H9 (cell line): ENCODE results near the gene PDZD8. TPM values are rescaled to one million over a fixed set of nuclear protein-coding genes. Genes with fewer than 3 reads are reported as not detected.
A peak's percentile ranks its signal among the peaks of the same experiment; 100 is the strongest.

Experiments
- DNase-seq: peaks from one replicate; pipeline ENCODE4 v3.0.0-alpha.2; 2017
- H2AFZ ChIP-seq: one replicate; pipeline ENCODE4 v1.6.1; 2013; ENCODE audit warnings: mild to moderate bottlenecking, low read length, control low read depth, moderate library complexity
- H2AK5ac ChIP-seq: 2 replicates; pipeline ENCODE4 v1.6.1; 2013; ENCODE audit warnings: low read length, control low read depth, mixed read lengths; ENCODE audit not compliant: insufficient read length
- H2BK120ac ChIP-seq: one replicate; pipeline ENCODE4 v1.6.1; 2013; ENCODE audit warnings: low read depth, mild to moderate bottlenecking, low read length, control low read depth, inconsistent platforms; ENCODE audit not compliant: poor library complexity, severe bottlenecking
- H2BK12ac ChIP-seq: 2 replicates; pipeline ENCODE4 v1.6.1; 2013; ENCODE audit warnings: low read length, control low read depth, mixed read lengths, low read depth; ENCODE audit not compliant: insufficient read length
- H2BK15ac ChIP-seq: 2 replicates; pipeline ENCODE4 v1.6.1; 2013; ENCODE audit warnings: low read depth, low read length, control low read depth
- H2BK20ac ChIP-seq: one replicate; pipeline ENCODE4 v1.6.1; 2013; ENCODE audit warnings: low read depth, mild to moderate bottlenecking, low read length, control low read depth, inconsistent platforms; ENCODE audit not compliant: poor library complexity, severe bottlenecking
- H2BK5ac ChIP-seq: 2 replicates; pipeline ENCODE4 v1.6.1; 2013; ENCODE audit warnings: low read length, control low read depth, mixed read lengths; ENCODE audit not compliant: insufficient read length
- H3K14ac ChIP-seq: 2 replicates; pipeline ENCODE4 v1.6.1; 2013; ENCODE audit warnings: low read length, control low read depth; ENCODE audit not compliant: insufficient read depth
- H3K18ac ChIP-seq: 2 replicates; pipeline ENCODE4 v1.6.1; 2013; ENCODE audit warnings: low read depth, mild to moderate bottlenecking, mixed read lengths, low read length, control low read depth; ENCODE audit not compliant: insufficient read length
- H3K23ac ChIP-seq: 2 replicates; pipeline ENCODE4 v1.6.1; 2013; ENCODE audit warnings: low read length, control low read depth, mixed read lengths, low read depth; ENCODE audit not compliant: insufficient read length
- H3K23me2 ChIP-seq: 2 replicates; pipeline ENCODE4 v1.6.1; 2013; ENCODE audit warnings: low read depth, mild to moderate bottlenecking, mixed read lengths, low read length, control low read depth; ENCODE audit not compliant: insufficient read length, poor library complexity, severe bottlenecking
- H3K27ac ChIP-seq: 2 replicates; pipeline ENCODE4 v1.5.1; 2013; ENCODE audit warnings: low read length, control low read depth, mixed read lengths, low read depth; ENCODE audit not compliant: insufficient read length
- H3K27me3 ChIP-seq: 2 replicates; pipeline ENCODE4 v1.6.1; 2013; ENCODE audit warnings: low read length, control low read depth, inconsistent platforms; ENCODE audit not compliant: insufficient read depth
- H3K4ac ChIP-seq: 2 replicates; pipeline ENCODE4 v1.6.1; 2013; ENCODE audit warnings: low read depth, mild to moderate bottlenecking, control low read depth, inconsistent platforms, low read length, moderate library complexity
- H3K4me1 ChIP-seq: 2 replicates; pipeline ENCODE4 v1.6.1; 2013; ENCODE audit warnings: low read length, control low read depth, inconsistent platforms; ENCODE audit not compliant: insufficient read depth
- H3K4me2 ChIP-seq: 2 replicates; pipeline ENCODE4 v1.6.1; 2013; ENCODE audit warnings: low read length, control low read depth, mixed read lengths; ENCODE audit not compliant: insufficient read length, insufficient read depth
- H3K56ac ChIP-seq: 2 replicates; pipeline ENCODE4 v1.6.1; 2013; ENCODE audit warnings: low read depth, mild to moderate bottlenecking, mixed read lengths, low read length, control low read depth; ENCODE audit not compliant: insufficient read length
- H3K79me1 ChIP-seq: 2 replicates; pipeline ENCODE4 v1.6.1; 2013; ENCODE audit warnings: low read depth, mild to moderate bottlenecking, moderate library complexity, low read length, control low read depth, inconsistent platforms; ENCODE audit not compliant: insufficient read depth, poor library complexity, severe bottlenecking
- H3K79me2 ChIP-seq: 2 replicates; pipeline ENCODE4 v1.6.1; 2013; ENCODE audit warnings: low read length, control low read depth, inconsistent platforms; ENCODE audit not compliant: insufficient read depth
- H3K9ac ChIP-seq: 2 replicates; pipeline ENCODE4 v1.6.1; 2013; ENCODE audit warnings: low read length, control low read depth, mixed read lengths; ENCODE audit not compliant: insufficient read length; ENCODE audit errors: extremely low read depth
- H3K9me3 ChIP-seq: one replicate; pipeline ENCODE4 v1.6.1; 2013; ENCODE audit warnings: low read depth, low read length, inconsistent platforms; ENCODE audit not compliant: control insufficient read depth
- H3T11ph ChIP-seq: one replicate; pipeline ENCODE4 v1.6.1; 2013; ENCODE audit warnings: mild to moderate bottlenecking, low read length, control low read depth, inconsistent platforms
- H4K20me1 ChIP-seq: one replicate; pipeline ENCODE4 v1.6.1; 2013; ENCODE audit not compliant: control insufficient read depth, insufficient read length, insufficient read depth
- H4K5ac ChIP-seq: 2 replicates; pipeline ENCODE4 v1.6.1; 2013; ENCODE audit warnings: low read depth, mild to moderate bottlenecking, mixed read lengths, low read length, control low read depth; ENCODE audit not compliant: insufficient read length
- H4K8ac ChIP-seq: replicated peaks from 2 replicates; pipeline ENCODE4 v1.6.1; 2013; ENCODE audit warnings: low read length, control low read depth, mixed read lengths, low read depth; ENCODE audit not compliant: insufficient read length
- H4K91ac ChIP-seq: 2 replicates; pipeline ENCODE4 v1.6.1; 2013; ENCODE audit warnings: low read depth, mild to moderate bottlenecking, moderate library complexity, mixed read lengths, low read length, control low read depth; ENCODE audit not compliant: insufficient read length
- H3K27ac Mint-ChIP-seq, 3 experiments: 2 replicates in 2 of 3; 3 replicates in 1 of 3; pipeline ENCODE4 v1.8.0; 2020 to 2021; ENCODE audit warnings: mixed read lengths in 3 of 3, mild to moderate bottlenecking in 1 of 3, moderate library complexity in 1 of 3
- H3K27me3 Mint-ChIP-seq: 2 replicates; pipeline ENCODE4 v1.8.0; 2021; ENCODE audit warnings: low read depth, mild to moderate bottlenecking, moderate library complexity, mixed read lengths
- H3K36me3 Mint-ChIP-seq, 3 experiments: 2 replicates in 2 of 3; 3 replicates in 1 of 3; pipeline ENCODE4 v1.8.0; 2020 to 2021; ENCODE audit warnings: low read depth in 3 of 3, mixed read lengths in 3 of 3; ENCODE audit not compliant: insufficient read depth in 1 of 3
- H3K4me1 Mint-ChIP-seq, 2 experiments: 2 replicates each; pipeline ENCODE4 v1.8.0; 2020; ENCODE audit warnings: mixed read lengths in 2 of 2
- H3K4me3 Mint-ChIP-seq, 2 experiments: 2 replicates in 1 of 2; 3 replicates in 1 of 2; pipeline ENCODE4 v1.8.0; 2020 to 2021; ENCODE audit warnings: mild to moderate bottlenecking in 2 of 2, mixed read lengths in 2 of 2, moderate library complexity in 1 of 2
- H3K9me3 Mint-ChIP-seq, 2 experiments: 2 replicates in 1 of 2; 3 replicates in 1 of 2; pipeline ENCODE4 v1.8.0; 2020; ENCODE audit warnings: mild to moderate bottlenecking in 2 of 2, mixed read lengths in 2 of 2, moderate library complexity in 1 of 2
- CTCF ChIP-seq: fragments of 200-600 bp; sonication (generic); conservative IDR thresholded peaks from 3 replicates; pipeline ENCODE4 v1.8.0; 2021; ENCODE audit warnings: antibody characterized with exemption, mild to moderate bottlenecking
- total RNA-seq: library from RNA; stranded (reverse); gene quantifications from 2 replicates; pipeline ENCODE4 v1.2.1, GENCODE V29; 2021

The PDZD8 gene
- total RNA-seq, 1 experiment from 2014 or later: 38.2 TPM

- Histone ChIP-seq H3K23ac (no peak overlapping the region), H3K4me1 (no peaks in the 10 kb centered on the region), H3K9ac (no peak overlapping the region), H2AK5ac (no peak overlapping the region), H2BK12ac (no peak overlapping the region), H3K27ac (no peak overlapping the region), H3K23me2 (no peaks in the 10 kb centered on the region), H3T11ph (no peak overlapping the region), H2BK120ac (no peak overlapping the region), H3K79me2 (no peaks in the 10 kb centered on the region), H3K18ac (no peak overlapping the region), H3K9me3 (no peaks in the 10 kb centered on the region), H4K20me1 (no peaks in the 10 kb centered on the region), H3K56ac (no peak overlapping the region), H2AFZ (no peak overlapping the region), H4K8ac (no peak overlapping the region), H3K14ac (no peak overlapping the region), H3K79me1 (no peaks in the 10 kb centered on the region), H2BK20ac (no peak overlapping the region), H4K91ac (no peak overlapping the region), H2BK15ac (no peak overlapping the region), H3K4ac (no peak overlapping the region), H4K5ac (peak overlapping the region; percentile 82), H3K27me3 (no peaks in the 10 kb centered on the region), H3K4me2 (no peak overlapping the region), H2BK5ac (no peak overlapping the region)
- Mint-ChIP-seq H3K27ac (no peak overlapping the region), H3K36me3 (peaks cover 3 to 9% (median 5%) of the 10 kb centered on the region in 3 experiments; a peak in 5 of 7 replicates), H3K9me3 (peaks cover 16 to 18% of the 10 kb centered on the region in 2 experiments), H3K4me1 (peaks cover 15 to 26% of the 10 kb centered on the region in 2 experiments), H3K4me3 (no peak overlapping the region), H3K27me3 (peaks cover 27% of the 10 kb centered on the region)
- no peak for DNase-seq
- TF ChIP-seq CTCF: no peak
Measured at GRCh38 chr10:117228210-117228609, 147.0 kb downstream of the PDZD8 start.

Other genes starting within 250 kb of the PDZD8 start
- not detected in 2 replicates for gene VAX1, start 237.2 kb downstream of the PDZD8 start, total RNA-seq
- gene KCNK18, start 178.0 kb downstream of the PDZD8 start, total RNA-seq: not detected in 2 replicates
- 3.0 and 4.0 TPM in 2 replicates for gene SLC18A2, start 134.3 kb downstream of the PDZD8 start, total RNA-seq
- not detected in 2 replicates for gene EMX2, start 167.3 kb upstream of the PDZD8 start, total RNA-seq